Measurements from ENCODE around the gene PEX16. TPM values are rescaled to one million over a fixed set of nuclear protein-coding genes. Genes with fewer than 3 reads are reported as not detected.

The PEX16 gene
- total RNA-seq, 1 experiment from 2014 or later: 35.8 TPM

- ChIA-PET POLR2A (ENCODE audit: unreplicated experiment) (interaction anchor here (0.7 kb wide), 1 partner anchor 25 kb away, joined by 8 read pairs; no protein-coding TSS in a partner anchor), CTCF (interaction anchor here (0.6 to 2.9 kb wide), 4 partner anchors 10 to 447 kb away, joined by 3 to 18 read pairs (median 4); no protein-coding TSS in a partner anchor)
- TF ChIP-seq EZH2 (IDR thresholded peaks at IDR 0.05; ENCODE audit: low read depth) (no peak), CTCF (conservative IDR thresholded peaks at IDR 0.05) (peak; percentile 88)
- Histone ChIP-seq H3F3A (ENCODE audit: insufficient read depth, low read depth) (no peaks in the 10 kb centered on the region; the same call in 1 of the 2 replicates), H3K9me3 (ENCODE audit: insufficient read depth, low read depth) (no peaks in the 10 kb centered on the region), H4K20me1 (ENCODE audit: insufficient read depth) (no peaks in the 10 kb centered on the region), H3K27me3 (ENCODE audit: insufficient read depth, low read depth) (no peaks in the 10 kb centered on the region), H2AFZ (no peak overlapping the region), H3K27ac (no peak overlapping the region), H3K4me3 (no peak overlapping the region), H3K4me2 (no peak overlapping the region), H3K36me3 (ENCODE audit: low read depth) (no peaks in the 10 kb centered on the region), H3K79me2 (ENCODE audit: low read depth) (no peaks in the 10 kb centered on the region), H3K4me1 (replicated peaks; ENCODE audit: insufficient read depth) (no peaks in the 10 kb centered on the region), H3K9me2 (ENCODE audit: insufficient read depth) (no peaks in the 10 kb centered on the region)
- intact Hi-C loops (cut with micrococcal nuclease; ENCODE audit: unreplicated experiment): loop anchor here (1.0 to 2.0 kb wide), 3 partner anchors 133 to 496 kb away; no protein-coding TSS in a partner anchor
- no TSS peak for BruUV-seq (replicated peaks)
- DNase-seq: peak; percentile 56 to 69
These were observed 44.9 kb downstream of the PEX16 start for GRCh38 chr11:45872651-45873356.

GRCh38 chr11:45871638-45872037 is 46.0 kb downstream of the PEX16 start:
- no peaks in the 10 kb centered on the region; the same call in 1 of the 2 replicates for H3F3A ChIP-seq (ENCODE audit: insufficient read depth, low read depth)
- H3K4me2 ChIP-seq: no peak overlapping the region
- no peaks in the 10 kb centered on the region for H3K9me3 ChIP-seq (ENCODE audit: insufficient read depth, low read depth)
- H3K27me3 ChIP-seq (ENCODE audit: insufficient read depth, low read depth): no peaks in the 10 kb centered on the region
- no peak overlapping the region for H3K27ac ChIP-seq
- CTCF ChIA-PET: interaction anchor here (0.6 to 2.9 kb wide), 2 partner anchors 12 to 135 kb away, joined by 11 to 18 read pairs; no protein-coding TSS in a partner anchor
- TF ChIP-seq EZH2 (IDR thresholded peaks at IDR 0.05; ENCODE audit: low read depth) (no peak), CTCF (conservative IDR thresholded peaks at IDR 0.05) (no peak)
- no TSS peak for BruUV-seq (replicated peaks)
- H3K9me2 ChIP-seq (ENCODE audit: insufficient read depth): no peaks in the 10 kb centered on the region
- H3K36me3 ChIP-seq (ENCODE audit: low read depth): 0 out of 2 replicates have a peak, but pooled peaks cover 7% of the 10 kb centered on the region
- H3K79me2 ChIP-seq (ENCODE audit: low read depth): no peaks in the 10 kb centered on the region
- H3K4me3 ChIP-seq: no peak overlapping the region
- no peaks in the 10 kb centered on the region for H4K20me1 ChIP-seq (ENCODE audit: insufficient read depth)
- H2AFZ ChIP-seq: no peak overlapping the region
- H3K4me1 ChIP-seq (replicated peaks; ENCODE audit: insufficient read depth): no peaks in the 10 kb centered on the region
- POLR2A ChIA-PET (ENCODE audit: unreplicated experiment): no interaction called here
- intact Hi-C loops (cut with micrococcal nuclease; ENCODE audit: unreplicated experiment): loop anchor here (1.0 to 2.0 kb wide), 3 partner anchors 135 to 497 kb away; no protein-coding TSS in a partner anchor
- no peak for DNase-seq

- intact Hi-C loops (cut with micrococcal nuclease; ENCODE audit: unreplicated experiment): no loop called here
- BruUV-seq (replicated peaks): no TSS peak
- CTCF ChIA-PET: no interaction called here
These were observed 47.0 kb downstream of the PEX16 start for GRCh38 chr11:45870706-45871105.

More at GRCh38 chr11:45870706-45871105, 47.0 kb downstream of the PEX16 start:
- H3K4me2 ChIP-seq: no peak overlapping the region
- H3K27me3 ChIP-seq (ENCODE audit: insufficient read depth, low read depth): no peaks in the 10 kb centered on the region
- H4K20me1 ChIP-seq (ENCODE audit: insufficient read depth): no peaks in the 10 kb centered on the region
- POLR2A ChIA-PET (ENCODE audit: unreplicated experiment): no interaction called here
- no peak for DNase-seq
- no peak overlapping the region for H3K27ac ChIP-seq
- H3K9me2 ChIP-seq (ENCODE audit: insufficient read depth): no peaks in the 10 kb centered on the region
- no peak overlapping the region for H3K4me3 ChIP-seq
- TF ChIP-seq EZH2 (IDR thresholded peaks at IDR 0.05; ENCODE audit: low read depth) (no peak), CTCF (conservative IDR thresholded peaks at IDR 0.05) (no peak)
- H3F3A ChIP-seq (ENCODE audit: insufficient read depth, low read depth): no peaks in the 10 kb centered on the region; the same call in 1 of the 2 replicates
- H3K79me2 ChIP-seq (ENCODE audit: low read depth): no peaks in the 10 kb centered on the region
- H3K36me3 ChIP-seq (ENCODE audit: low read depth): 0 out of 2 replicates have a peak, but pooled peaks cover 7% of the 10 kb centered on the region
- H3K4me1 ChIP-seq (replicated peaks; ENCODE audit: insufficient read depth): no peaks in the 10 kb centered on the region
- no peak overlapping the region for H2AFZ ChIP-seq
- H3K9me3 ChIP-seq (ENCODE audit: insufficient read depth, low read depth): no peaks in the 10 kb centered on the region

All from PC-9 (cell line).